Measurements from ENCODE around the gene SYT1.

SYT1 gene

GRCh38 chr12:79124385-79124784 is 259.8 kb downstream of the SYT1 start:
- TF ChIP-seq CTCF (IDR thresholded peaks at IDR 0.05; ENCODE audit: low read depth, low read length): no peak
- no peak for DNase-seq (ENCODE audit: extremely low read depth, low read depth)

GRCh38 chr12:79125358-79125757 is 260.8 kb downstream of the SYT1 start:
- TF ChIP-seq CTCF (IDR thresholded peaks at IDR 0.05; ENCODE audit: low read depth, low read length): no peak
- no peak for DNase-seq (ENCODE audit: extremely low read depth, low read depth)

DNA sequence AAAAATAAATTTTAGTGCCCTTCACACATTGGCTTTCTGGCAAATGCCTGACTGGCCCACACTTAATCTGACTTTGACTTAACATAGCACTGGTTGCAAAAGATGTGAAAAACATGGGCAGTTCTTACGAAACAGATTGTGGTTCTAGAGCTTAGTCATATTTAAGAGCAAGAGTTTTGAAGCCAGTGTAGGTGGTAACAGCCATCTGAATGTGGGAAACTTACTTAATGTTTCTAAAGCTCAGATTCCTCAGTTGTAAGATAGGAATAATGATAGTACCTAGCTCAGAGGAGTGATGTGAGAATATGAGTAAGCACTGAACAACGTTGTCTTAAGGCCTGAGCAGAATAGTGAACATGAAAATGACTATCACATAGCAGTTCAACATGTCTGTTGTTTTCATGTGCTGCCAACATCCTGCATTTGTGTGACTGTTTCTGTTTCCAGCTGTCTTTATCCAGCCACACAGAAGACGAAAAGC is 262.7 kb downstream of the SYT1 start:
- peak; percentile 15 for DNase-seq (ENCODE audit: extremely low read depth, low read depth)
- no peak for TF ChIP-seq CTCF (IDR thresholded peaks at IDR 0.05; ENCODE audit: low read depth, low read length)

DNA sequence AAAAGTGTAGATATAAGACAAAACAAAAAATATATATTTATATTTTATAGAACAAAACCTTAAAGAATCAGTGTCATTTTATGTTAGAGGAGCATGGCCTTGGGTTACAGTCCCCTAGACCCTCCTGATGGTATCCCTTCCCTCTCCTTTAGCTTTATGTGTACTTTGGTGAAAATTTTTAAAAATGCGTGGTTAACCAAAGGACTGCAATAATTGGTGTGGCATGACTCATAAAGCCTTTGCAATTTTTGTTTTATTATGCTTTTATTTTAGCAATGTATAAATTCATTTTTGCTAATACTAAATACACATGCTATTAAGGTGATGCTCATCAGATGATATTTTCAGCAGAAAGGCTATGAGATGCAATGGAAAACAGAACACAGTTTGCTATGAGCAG is 264.4 kb downstream of the SYT1 start:
- no peak for TF ChIP-seq CTCF (IDR thresholded peaks at IDR 0.05; ENCODE audit: low read depth, low read length)
- no peak for DNase-seq (ENCODE audit: extremely low read depth, low read depth)

- TF ChIP-seq CTCF (IDR thresholded peaks at IDR 0.05; ENCODE audit: low read depth, low read length): no peak
- DNase-seq (ENCODE audit: extremely low read depth, low read depth): no peak
These were observed 274.3 kb downstream of the SYT1 start for GRCh38 chr12:79138872-79139271.

DNA sequence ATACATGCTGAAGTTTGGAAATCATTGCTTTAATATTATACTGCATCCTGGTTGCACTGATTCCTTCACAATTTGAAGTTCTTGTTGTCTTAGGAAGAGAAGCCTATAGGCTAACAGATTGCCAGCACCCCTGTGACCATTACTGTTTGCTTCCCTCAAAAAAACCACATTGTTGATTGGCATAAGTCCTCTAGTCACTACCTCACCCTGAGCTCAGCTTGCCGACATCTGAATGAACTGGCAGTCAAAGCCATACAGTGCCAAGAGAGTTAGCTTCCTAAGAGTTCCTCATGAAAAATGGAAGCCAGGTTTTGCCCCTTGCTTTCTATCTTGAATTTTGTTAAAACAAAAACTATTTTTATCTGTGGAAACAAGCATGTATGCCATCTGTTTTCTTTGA is 276.1 kb downstream of the SYT1 start:
- no peak for DNase-seq (ENCODE audit: extremely low read depth, low read depth)
- TF ChIP-seq CTCF (IDR thresholded peaks at IDR 0.05; ENCODE audit: low read depth, low read length): no peak

DNA sequence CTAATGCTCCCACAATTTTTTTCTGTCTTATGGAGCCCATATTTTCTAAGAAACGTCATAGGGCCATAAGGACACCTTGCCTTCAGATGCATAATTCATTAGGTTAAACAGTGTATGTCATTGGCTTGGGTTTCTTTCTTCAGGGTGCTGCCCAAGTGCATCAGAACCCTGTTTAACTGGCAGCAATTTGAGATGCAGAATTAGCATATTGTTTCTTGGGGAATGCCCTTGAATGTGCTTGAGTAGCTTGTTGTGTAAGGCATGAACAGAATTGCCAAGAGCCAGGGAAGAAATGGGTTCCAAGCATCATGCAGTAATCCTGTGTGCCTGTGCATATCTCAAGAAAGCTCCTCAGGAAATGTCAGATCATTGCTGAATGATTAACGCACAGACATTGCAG is 277.2 kb downstream of the SYT1 start:
- TF ChIP-seq CTCF (IDR thresholded peaks at IDR 0.05; ENCODE audit: low read depth, low read length): no peak
- no peak for DNase-seq (ENCODE audit: extremely low read depth, low read depth)

Data from AG09319 (cell line).